Measurements from ENCODE around the gene LMX1B.

DNA sequence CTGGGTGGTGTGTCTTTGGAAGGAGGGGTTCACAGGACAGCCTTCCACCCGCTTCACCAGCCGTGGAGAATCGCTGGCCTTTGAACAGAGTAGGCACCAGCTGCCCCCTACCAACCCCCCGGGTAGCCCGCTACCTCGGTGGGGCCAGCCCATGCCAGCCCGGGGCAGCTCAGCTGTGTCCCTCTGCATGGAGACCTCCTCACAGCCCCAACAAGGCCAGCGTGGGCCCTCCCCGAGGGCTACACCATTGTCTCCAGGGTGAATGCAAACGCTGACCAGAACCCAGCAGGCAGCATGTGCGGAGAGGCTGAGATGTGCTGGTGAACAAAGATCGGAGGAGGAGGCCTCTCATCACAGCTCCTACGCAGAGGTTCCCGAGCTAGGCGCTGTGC lies 51.9 kb downstream of the LMX1B start:
- TF ChIP-seq POLR2A (IDR thresholded peaks at IDR 0.05; ENCODE audit: low read depth, low read length): no peak
- no peak for TF ChIP-seq POLR2AphosphoS5 (IDR thresholded peaks at IDR 0.05; ENCODE audit: low read depth, low read length)
- TF ChIP-seq SPI1 (IDR thresholded peaks at IDR 0.05; ENCODE audit: low read depth, low read length): no peak

Measured in GM12891 (cell line).